Activated T-cell treated with anti-CD3 and anti-CD28 coated beads, Interleukin-2, amount 50 U/mL, for 24 hours (primary cell): ENCODE results near the gene ZNF841.
"Not testable (repeated sequence)": the region's sequence is repeated elsewhere in the genome, so short reads cannot be mapped to it uniquely, and the experiment has no call there.

Source experiments
- DNase-seq: peaks from one replicate; pipeline ENCODE4 v3.0.0-alpha.2; 2020
- H3K27ac Mint-ChIP-seq: 2 replicates; pipeline ENCODE4 v1.8.0; 2020; ENCODE audit warnings: mild to moderate bottlenecking, mixed read lengths
- H3K27me3 Mint-ChIP-seq: 2 replicates; pipeline ENCODE4 v1.8.0; 2020; ENCODE audit warnings: mixed read lengths
- H3K36me3 Mint-ChIP-seq: 2 replicates; pipeline ENCODE4 v1.8.0; 2020; ENCODE audit warnings: low read depth, mixed read lengths
- H3K4me1 Mint-ChIP-seq: 2 replicates; pipeline ENCODE4 v1.8.0; 2020; ENCODE audit warnings: low read depth, mixed read lengths
- H3K4me3 Mint-ChIP-seq: 2 replicates; pipeline ENCODE4 v1.8.0; 2020; ENCODE audit warnings: mild to moderate bottlenecking, moderate library complexity, mixed read lengths
- H3K9me3 Mint-ChIP-seq: 2 replicates; pipeline ENCODE4 v1.8.0; 2020; ENCODE audit warnings: mixed read lengths

Gene ZNF841

DNA sequence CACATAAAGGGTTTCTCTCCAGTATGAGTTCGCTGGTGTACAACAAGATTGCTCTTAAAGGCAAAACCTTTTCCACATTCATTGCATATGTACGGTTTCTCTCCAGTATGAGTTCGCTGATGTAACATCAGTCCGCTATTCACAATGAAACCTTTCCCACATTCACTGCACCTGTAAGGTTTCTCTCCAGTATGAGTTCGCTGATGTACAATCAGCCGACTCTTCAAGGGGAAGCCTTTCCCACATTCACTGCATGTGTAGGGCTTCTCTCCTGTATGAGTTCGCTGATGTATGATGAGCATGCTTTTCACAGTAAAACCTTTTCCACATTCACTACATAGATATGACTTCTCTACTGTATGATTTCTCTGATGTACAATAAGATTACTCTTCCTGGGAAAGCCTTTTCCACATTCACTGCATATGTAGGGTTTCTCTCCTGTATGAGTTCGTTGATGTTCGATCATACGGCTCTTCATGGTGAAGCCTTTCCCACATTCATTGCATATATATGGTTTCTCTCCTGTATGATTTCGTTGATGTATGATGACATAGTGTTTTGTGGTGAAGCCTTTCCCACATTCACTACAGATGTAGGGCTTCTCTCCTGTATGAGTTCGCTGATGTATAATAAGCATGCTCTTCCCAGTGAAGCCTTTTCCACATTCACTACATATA is 61.4 kb downstream of the ZNF841 start:
- Mint-ChIP-seq H3K36me3 (peaks cover 97% of the 10 kb centered on the region), H3K27ac (no peak overlapping the region), H3K4me3 (no peak overlapping the region), H3K4me1 (no peaks in the 10 kb centered on the region), H3K27me3 (no peaks in the 10 kb centered on the region), H3K9me3 (peaks cover 71% of the 10 kb centered on the region)
- no peak for DNase-seq

DNA sequence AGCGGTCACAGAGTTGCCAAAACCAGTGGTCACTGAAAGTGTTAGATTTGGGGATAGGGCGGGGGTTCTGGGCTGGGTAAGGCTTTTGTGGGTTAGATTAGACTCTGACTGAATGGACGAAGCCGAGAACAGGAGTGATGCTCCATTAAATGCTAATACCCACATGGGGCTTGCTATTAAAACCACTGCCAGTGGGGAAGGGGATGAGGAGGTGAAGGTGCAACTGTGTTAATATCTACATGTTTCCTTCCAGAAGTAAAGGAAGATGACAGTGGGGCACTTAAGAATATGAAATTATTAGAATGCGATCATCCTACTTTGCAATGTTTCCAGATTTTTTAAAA is 66.8 kb downstream of the ZNF841 start:
- peaks cover 97% of the 10 kb centered on the region for H3K36me3 Mint-ChIP-seq
- H3K4me1 Mint-ChIP-seq = peaks cover 32% of the 10 kb centered on the region
- H3K9me3 Mint-ChIP-seq = peaks cover 73% of the 10 kb centered on the region
- no peak for DNase-seq
- H3K27ac Mint-ChIP-seq = peak overlapping the region; percentile 88
- H3K27me3 Mint-ChIP-seq = no peaks in the 10 kb centered on the region
- peak overlapping the region; percentile 85 for H3K4me3 Mint-ChIP-seq

DNA sequence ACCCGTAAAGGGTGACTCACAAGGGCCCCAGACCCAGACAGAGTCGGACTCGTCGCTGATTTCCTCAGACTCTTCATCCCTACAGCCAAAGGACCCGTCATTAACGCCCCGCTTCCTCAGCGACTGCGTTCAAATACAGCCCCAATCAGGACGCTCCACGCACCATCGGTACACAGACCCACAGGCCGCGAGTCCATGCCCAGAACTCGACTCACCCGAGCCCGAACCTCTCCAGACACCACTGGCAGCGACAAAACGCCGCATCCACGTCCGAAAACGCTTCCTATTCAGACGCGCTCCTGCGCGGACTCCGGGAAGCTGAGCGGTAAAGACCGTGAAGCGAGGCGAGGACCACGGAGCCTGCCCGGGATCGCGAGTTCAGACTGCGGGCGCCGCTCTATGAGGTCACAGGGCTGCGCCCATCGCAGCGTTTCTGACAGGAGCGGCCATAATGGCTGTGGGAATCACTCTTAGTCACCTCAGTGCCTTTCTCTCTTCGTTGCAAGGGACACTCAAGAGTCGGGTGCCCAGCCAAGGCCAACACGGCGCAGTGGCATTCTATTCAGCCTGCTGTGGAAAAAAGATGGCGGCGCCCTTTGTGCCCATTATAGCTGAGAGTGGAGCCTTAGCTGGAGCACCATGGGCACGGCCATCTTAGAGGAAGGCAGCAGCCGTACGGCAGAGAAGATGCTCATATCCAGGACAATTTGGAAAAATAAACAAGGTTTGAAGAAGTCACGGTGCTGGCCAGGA is 67.4 kb downstream of the ZNF841 start, which contains the start of gene ZNF614:
TSS of gene ZNF614 (minus strand) at position 353 of the 753 bp plus-strand sequence. CDS start 2,634 bp downstream, outside the sequence.
- H3K9me3 Mint-ChIP-seq = peaks cover 73% of the 10 kb centered on the region
- peaks cover 97% of the 10 kb centered on the region for H3K36me3 Mint-ChIP-seq

DNA sequence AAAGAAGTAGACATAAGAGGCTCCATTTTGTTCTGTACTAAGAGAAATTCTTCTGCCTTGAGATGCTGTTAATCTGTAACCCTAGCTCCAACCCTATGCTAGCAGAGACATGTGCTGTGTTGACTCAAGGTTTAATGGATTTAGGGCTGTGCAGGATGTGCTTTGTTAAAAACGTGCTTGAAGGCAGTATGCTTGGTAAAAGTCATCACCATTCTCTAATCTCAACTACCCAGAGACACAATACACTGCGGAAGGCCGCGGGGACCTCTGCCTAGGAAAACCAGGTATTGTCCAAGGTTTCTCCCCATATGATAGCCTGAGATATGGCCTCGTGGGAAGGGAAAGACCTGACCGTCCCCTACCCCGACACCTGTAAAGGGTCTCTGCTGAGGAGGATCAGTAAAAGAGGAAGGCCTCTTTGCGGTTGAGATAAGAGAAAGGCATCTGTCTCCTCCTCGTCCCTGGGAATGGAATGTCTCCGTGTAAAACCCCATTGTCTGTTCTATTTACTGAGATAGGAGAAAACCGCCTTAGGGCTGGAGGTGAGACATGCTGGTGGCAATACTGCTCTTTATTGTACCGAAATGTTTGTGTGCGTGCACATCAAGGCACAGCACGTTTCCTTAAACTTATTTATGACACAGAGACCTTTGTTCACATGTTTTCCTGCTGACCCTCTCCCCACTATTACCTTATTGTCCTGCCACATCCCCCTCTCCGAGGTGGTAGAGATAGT is 69.1 kb downstream of the ZNF841 start:
- H3K4me3 Mint-ChIP-seq = peak overlapping the region; percentile 85
- not testable (repeated sequence) for H3K27ac Mint-ChIP-seq, H3K27me3 Mint-ChIP-seq, DNase-seq
- peaks cover 97% of the 10 kb centered on the region for H3K36me3 Mint-ChIP-seq
- peaks cover 33% of the 10 kb centered on the region for H3K4me1 Mint-ChIP-seq
- peaks cover 73% of the 10 kb centered on the region for H3K9me3 Mint-ChIP-seq

More for the DNA sequence above, 67.4 kb downstream of the ZNF841 start, which contains the start of gene ZNF614:
- Mint-ChIP-seq H3K4me3 (peak within 1 kb of the TSS; percentile 85), H3K27me3 (no peaks in the 10 kb centered on the region), H3K27ac (peak within 1 kb of the TSS; percentile 88), H3K4me1 (peaks cover 32% of the 10 kb centered on the region)
- DNase-seq = peak; percentile 93

DNA sequence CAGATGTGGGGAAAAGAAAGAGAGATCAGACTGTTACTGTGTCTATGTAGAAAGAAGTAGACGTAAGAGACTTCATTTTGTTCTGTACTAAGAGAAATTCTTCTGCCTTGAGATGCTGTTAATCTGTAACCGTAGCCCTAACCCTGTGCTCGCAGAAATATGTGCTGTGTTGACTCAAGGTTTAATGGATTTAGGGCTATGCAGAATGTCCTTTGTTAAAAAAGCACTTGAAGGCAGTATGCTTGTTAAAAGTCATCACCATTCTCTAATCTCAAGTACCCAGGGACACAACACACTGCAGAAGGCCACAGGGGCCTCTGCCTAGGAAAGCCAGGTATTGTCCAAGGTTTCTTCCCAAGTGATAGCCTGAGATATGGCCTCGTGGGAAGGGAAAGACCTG is 71.1 kb downstream of the ZNF841 start:
- not testable (repeated sequence) for DNase-seq, H3K27ac Mint-ChIP-seq, H3K27me3 Mint-ChIP-seq, H3K4me3 Mint-ChIP-seq
- H3K36me3 Mint-ChIP-seq = peaks cover 97% of the 10 kb centered on the region
- peaks cover 76% of the 10 kb centered on the region for H3K9me3 Mint-ChIP-seq
- H3K4me1 Mint-ChIP-seq = peaks cover 35% of the 10 kb centered on the region

DNA sequence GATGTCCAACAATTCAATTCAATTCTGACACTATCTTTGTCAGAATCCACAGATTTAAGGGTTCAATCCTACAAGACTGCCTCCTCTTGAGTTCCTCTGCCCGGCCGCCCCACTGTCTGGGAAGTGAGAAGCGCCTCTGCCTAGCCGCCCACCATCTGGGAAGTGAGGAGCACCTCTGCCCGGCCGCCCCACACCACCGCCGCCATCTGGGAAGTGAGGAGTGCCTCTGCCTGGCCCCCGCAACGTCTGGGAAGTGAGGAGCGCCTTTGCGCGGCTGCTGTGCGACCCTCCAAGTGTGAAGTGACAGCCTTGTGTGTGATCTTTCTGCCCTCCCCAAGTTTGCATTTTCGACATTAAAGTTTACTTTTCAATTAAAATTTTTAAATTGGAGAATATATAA is 73.4 kb downstream of the ZNF841 start:
- no peak for DNase-seq
- Mint-ChIP-seq H3K27me3 (no peaks in the 10 kb centered on the region), H3K36me3 (peaks cover 98% of the 10 kb centered on the region), H3K9me3 (peaks cover 78% of the 10 kb centered on the region), H3K4me3 (no peak overlapping the region), H3K27ac (no peak overlapping the region), H3K4me1 (peaks cover 20% of the 10 kb centered on the region)

DNA sequence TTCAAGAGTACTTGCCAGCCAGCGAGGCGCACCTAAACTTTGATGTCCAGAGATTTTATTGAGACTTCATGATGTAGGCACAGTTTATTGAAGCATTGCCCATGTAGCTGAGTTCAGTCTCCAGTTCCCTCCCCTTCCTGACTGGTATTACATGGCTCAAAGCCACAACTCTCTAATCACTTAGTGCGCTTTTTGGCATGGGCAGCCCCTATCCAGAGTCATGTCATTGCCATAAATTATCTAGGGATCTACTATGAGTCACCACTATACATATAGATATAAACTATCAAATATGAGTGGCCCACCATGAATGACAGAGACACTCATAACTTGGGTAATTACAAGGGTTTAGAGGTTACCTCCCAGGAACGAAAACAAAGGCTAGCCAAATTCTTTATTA is 75.1 kb downstream of the ZNF841 start:
- DNase-seq = no peak
- H3K36me3 Mint-ChIP-seq = peaks cover 98% of the 10 kb centered on the region
- peaks cover 78% of the 10 kb centered on the region for H3K9me3 Mint-ChIP-seq
- H3K27ac Mint-ChIP-seq = no peak overlapping the region
- H3K4me1 Mint-ChIP-seq = peaks cover 5% of the 10 kb centered on the region
- H3K4me3 Mint-ChIP-seq = no peak overlapping the region
- no peaks in the 10 kb centered on the region for H3K27me3 Mint-ChIP-seq
